Natural killer cell (primary cell): ENCODE data around the gene KRTAP5-2. TPM values are rescaled to one million over a fixed set of nuclear protein-coding genes. Genes with fewer than 3 reads are reported as not detected.

ENCODE experiments used
- ATAC-seq, 3 donors: fragments of 150-1000 bp in 2 of 3; fragments of 200-7000 bp in 1 of 3; cut with Tn5 transposase; 1 replicate in 1 of 3; 2 replicates in 2 of 3; pipeline ENCODE4 v1.10.0; 2021; ENCODE audit warnings: mild to moderate bottlenecking in 2 of 3, moderate library complexity in 2 of 3
- DNase-seq, 2 donors: peaks; one replicate each; pipeline versions ENCODE4 v3.0.0 to v3.0.0-alpha.2; 2013 to 2021; ENCODE audit warnings: mixed read lengths in 1 of 2
- H3K27ac ChIP-seq: one replicate; pipeline ENCODE4 v1.5.1; 2013; ENCODE audit warnings: mild to moderate bottlenecking, low read length
- H3K27me3 ChIP-seq: one replicate; pipeline ENCODE4 v1.6.1; 2013; ENCODE audit warnings: low read length; ENCODE audit not compliant: control insufficient read depth, insufficient read depth
- H3K36me3 ChIP-seq: one replicate; pipeline ENCODE4 v1.6.1; 2013; ENCODE audit warnings: low read length; ENCODE audit not compliant: control insufficient read depth, insufficient read depth
- H3K4me1 ChIP-seq: one replicate; pipeline ENCODE4 v1.6.1; 2013; ENCODE audit warnings: low read length; ENCODE audit not compliant: control insufficient read depth, insufficient read depth
- H3K4me3 ChIP-seq: one replicate; pipeline ENCODE4 v1.5.1; 2013; ENCODE audit warnings: low read length
- H3K9me3 ChIP-seq: one replicate; pipeline ENCODE4 v1.6.1; 2013; ENCODE audit warnings: low read length; ENCODE audit not compliant: control insufficient read depth, insufficient read depth
- H3K27ac Mint-ChIP-seq, 2 donors: one replicate each; pipeline ENCODE4 v1.8.0; 2022; ENCODE audit warnings: mild to moderate bottlenecking in 2 of 2, mixed read lengths in 2 of 2, moderate library complexity in 1 of 2
- H3K27me3 Mint-ChIP-seq, 2 donors: one replicate each; pipeline ENCODE4 v1.8.0; 2022; ENCODE audit warnings: low read depth in 2 of 2, mixed read lengths in 2 of 2
- H3K36me3 Mint-ChIP-seq: one replicate; pipeline ENCODE4 v1.8.0; 2022; ENCODE audit warnings: mixed read lengths
- H3K4me1 Mint-ChIP-seq, 2 donors: one replicate each; pipeline ENCODE4 v1.8.0; 2022; ENCODE audit warnings: mixed read lengths in 2 of 2
- H3K4me3 Mint-ChIP-seq: one replicate; pipeline ENCODE4 v1.8.0; 2022; ENCODE audit warnings: mild to moderate bottlenecking, moderate library complexity, mixed read lengths
- H3K9me3 Mint-ChIP-seq, 2 donors: one replicate each; pipeline ENCODE4 v1.8.0; 2022; ENCODE audit warnings: mixed read lengths in 2 of 2
- CTCF ChIP-seq: fragments of 200-600 bp; IDR thresholded peaks from one replicate; pipeline ENCODE4 v1.8.0; 2022; ENCODE audit warnings: antibody characterized with exemption
- WGBS: methylation state at CpG from one replicate; pipeline ENCODE4 v1.1.7; 2013; ENCODE audit warnings: missing lambda C conversion rate; ENCODE audit not compliant: insufficient coverage; 5-methylcytosine and 5-hydroxymethylcytosine counted together
- intact Hi-C: fragments of 100-400 bp; cut with micrococcal nuclease; formaldehyde crosslinking; loops from one replicate; pipeline ENCODE4 v1.14.2; 2022
- total RNA-seq, 4 donors: library from RNA; stranded (reverse); fragments of 120-200 nt in 1 of 4; gene quantifications; one replicate each; pipeline versions ENCODE4 v1.2.3 to v1.2.4, GENCODE V29; 2013 to 2022

The KRTAP5-2 gene
- total RNA-seq, 3 donors from 2014 or later (not counting 1 experiment from before 2014, with no cell fraction given), result not detected

- Mint-ChIP-seq H3K27ac (no peak overlapping the region), H3K4me1 (no peaks in the 10 kb centered on the region), H3K36me3 (no peaks in the 10 kb centered on the region), H3K9me3 (no peaks in the 10 kb centered on the region), H3K4me3 (no peak overlapping the region), H3K27me3 (peaks cover 22 to 29% of the 10 kb centered on the region in 2 donors)
- intact Hi-C loops, result no loop called here
- no peak for ATAC-seq
- no peaks in the 10 kb centered on the region for H3K36me3 ChIP-seq
- 75% methylated on average over 8 of the region's 8 CpGs for WGBS
- no peaks in the 10 kb centered on the region for H3K9me3 ChIP-seq
- no peak overlapping the region for H3K4me3 ChIP-seq
- H3K4me1 ChIP-seq, result no peaks in the 10 kb centered on the region
- no peak for TF ChIP-seq CTCF
- peaks cover 7% of the 10 kb centered on the region for H3K27me3 ChIP-seq
- H3K27ac ChIP-seq, result no peak overlapping the region
- DNase-seq, result no peak
Measured at GRCh38 chr11:1638344-1638743, 40.2 kb upstream of the KRTAP5-2 start.

- peaks cover 25 to 35% of the 10 kb centered on the region in 2 donors for H3K27me3 Mint-ChIP-seq
- DNase-seq, result no peak
- H3K4me1 ChIP-seq, result no peaks in the 10 kb centered on the region
- intact Hi-C loops, result no loop called here
- H3K27ac ChIP-seq, result no peak overlapping the region
- WGBS, result 92% methylated on average over 1 of the region's 2 CpGs
- H3K36me3 Mint-ChIP-seq, result no peaks in the 10 kb centered on the region
- H3K4me1 Mint-ChIP-seq, result no peaks in the 10 kb centered on the region
- no peak for TF ChIP-seq CTCF
- H3K36me3 ChIP-seq, result no peaks in the 10 kb centered on the region
- H3K4me3 Mint-ChIP-seq, result no peak overlapping the region
- no peak overlapping the region for H3K27ac Mint-ChIP-seq
- H3K4me3 ChIP-seq, result no peak overlapping the region
- no peaks in the 10 kb centered on the region for H3K9me3 ChIP-seq
- peaks cover 7% of the 10 kb centered on the region for H3K27me3 ChIP-seq
- no peaks in the 10 kb centered on the region for H3K9me3 Mint-ChIP-seq
- no peak for ATAC-seq
Measured at GRCh38 chr11:1637628-1638027, 39.5 kb upstream of the KRTAP5-2 start.

DNA sequence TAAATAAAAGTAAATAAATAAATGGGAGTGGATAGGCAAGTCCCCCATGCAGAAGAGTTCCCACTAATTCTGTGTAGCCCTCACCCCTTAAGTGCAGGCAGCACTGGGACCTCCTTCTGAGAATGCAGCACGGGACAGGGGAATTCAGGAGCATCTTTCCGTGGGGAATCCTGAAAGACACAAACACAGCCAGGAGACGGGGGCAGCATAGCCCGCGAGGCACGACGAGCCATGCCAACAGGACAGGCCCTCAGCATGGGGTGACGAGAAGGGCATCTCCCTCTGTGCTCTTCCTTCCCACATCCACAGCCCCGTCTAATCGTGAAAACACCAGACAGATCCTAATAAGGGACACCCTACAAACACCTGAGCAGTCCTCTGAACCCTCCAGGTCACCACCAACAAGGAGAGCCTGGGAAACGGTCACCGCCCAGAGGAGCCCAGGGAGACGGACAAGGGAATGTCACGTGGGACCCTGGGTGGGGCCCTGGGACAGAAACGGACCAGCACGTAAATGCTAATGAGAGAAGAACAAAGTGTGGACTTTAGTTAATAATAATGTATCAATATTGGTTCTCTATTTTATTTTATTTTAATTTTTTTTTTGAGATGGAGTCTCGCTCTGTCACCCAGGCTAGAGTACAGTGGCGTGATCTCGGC, 38.3 kb upstream of the KRTAP5-2 start:
- Mint-ChIP-seq H3K27ac (no peak overlapping the region), H3K4me1 (no peaks in the 10 kb centered on the region), H3K9me3 (no peaks in the 10 kb centered on the region), H3K36me3 (no peaks in the 10 kb centered on the region), H3K27me3 (peaks cover 32 to 45% of the 10 kb centered on the region in 2 donors), H3K4me3 (no peak overlapping the region)
- whole genome bisulfite sequencing, result 90% methylated on average over 19 of the region's 19 CpGs
- no peaks in the 10 kb centered on the region for H3K36me3 ChIP-seq
- H3K27ac ChIP-seq, result no peak overlapping the region
- no peak overlapping the region for H3K4me3 ChIP-seq
- no peaks in the 10 kb centered on the region for H3K4me1 ChIP-seq
- DNase-seq, result no peak
- peaks cover 7% of the 10 kb centered on the region for H3K27me3 ChIP-seq
- intact Hi-C loops, result no loop called here
- no peaks in the 10 kb centered on the region for H3K9me3 ChIP-seq
- no peak for TF ChIP-seq CTCF
- ATAC-seq, result no peak

DNA sequence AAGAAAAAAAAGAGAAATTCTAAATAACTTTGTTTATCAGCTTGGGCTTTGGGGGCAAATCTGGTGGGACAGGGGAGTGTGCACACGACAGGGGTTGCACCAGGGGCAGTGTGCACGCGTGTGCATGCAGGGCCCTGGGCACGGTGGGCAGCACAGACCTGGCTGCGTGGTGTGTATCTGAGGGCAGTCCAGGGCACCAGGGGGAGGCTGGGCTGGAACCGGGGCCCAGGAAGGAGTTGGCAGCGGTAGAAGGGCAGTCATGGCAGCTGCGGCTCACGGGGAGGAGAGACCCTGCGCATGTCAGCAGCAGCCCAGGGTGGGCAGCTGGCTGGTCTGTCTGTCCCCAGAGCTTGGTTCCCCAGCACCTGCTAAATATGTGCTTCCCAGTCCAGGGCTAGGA, 35.8 kb upstream of the KRTAP5-2 start:
- Histone ChIP-seq H3K27me3 (peaks cover 6% of the 10 kb centered on the region), H3K27ac (no peak overlapping the region), H3K9me3 (no peaks in the 10 kb centered on the region), H3K36me3 (no peaks in the 10 kb centered on the region), H3K4me3 (no peak overlapping the region), H3K4me1 (peaks cover 5% of the 10 kb centered on the region)
- H3K27ac Mint-ChIP-seq, result no peak overlapping the region
- H3K4me1 Mint-ChIP-seq, result no peaks in the 10 kb centered on the region
- ATAC-seq (no peak), DNase-seq (no peak)
- no peak for TF ChIP-seq CTCF
- peaks cover 39 to 50% of the 10 kb centered on the region in 2 donors for H3K27me3 Mint-ChIP-seq
- no peak overlapping the region for H3K4me3 Mint-ChIP-seq
- intact Hi-C loops, result no loop called here
- H3K9me3 Mint-ChIP-seq, result no peaks in the 10 kb centered on the region
- WGBS, result 81% methylated on average over 10 of the region's 10 CpGs
- no peaks in the 10 kb centered on the region for H3K36me3 Mint-ChIP-seq
